ENCODE measurements around the gene MYO9B.

GRCh38 chr19:17060802-17061201 is 14.8 kb upstream of the MYO9B start:
- TF ChIP-seq, protein P1, sequence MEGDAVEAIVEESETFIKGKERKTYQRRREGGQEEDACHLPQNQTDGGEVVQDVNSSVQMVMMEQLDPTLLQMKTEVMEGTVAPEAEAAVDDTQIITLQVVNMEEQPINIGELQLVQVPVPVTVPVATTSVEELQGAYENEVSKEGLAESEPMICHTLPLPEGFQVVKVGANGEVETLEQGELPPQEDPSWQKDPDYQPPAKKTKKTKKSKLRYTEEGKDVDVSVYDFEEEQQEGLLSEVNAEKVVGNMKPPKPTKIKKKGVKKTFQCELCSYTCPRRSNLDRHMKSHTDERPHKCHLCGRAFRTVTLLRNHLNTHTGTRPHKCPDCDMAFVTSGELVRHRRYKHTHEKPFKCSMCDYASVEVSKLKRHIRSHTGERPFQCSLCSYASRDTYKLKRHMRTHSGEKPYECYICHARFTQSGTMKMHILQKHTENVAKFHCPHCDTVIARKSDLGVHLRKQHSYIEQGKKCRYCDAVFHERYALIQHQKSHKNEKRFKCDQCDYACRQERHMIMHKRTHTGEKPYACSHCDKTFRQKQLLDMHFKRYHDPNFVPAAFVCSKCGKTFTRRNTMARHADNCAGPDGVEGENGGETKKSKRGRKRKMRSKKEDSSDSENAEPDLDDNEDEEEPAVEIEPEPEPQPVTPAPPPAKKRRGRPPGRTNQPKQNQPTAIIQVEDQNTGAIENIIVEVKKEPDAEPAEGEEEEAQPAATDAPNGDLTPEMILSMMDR (IDR thresholded peaks at IDR 0.05; ENCODE audit: low read depth, low read length, poor library complexity, severe bottlenecking) = no peak
- TF ChIP-seq EZH2phosphoT487 (IDR thresholded peaks at IDR 0.05; ENCODE audit: borderline replicate concordance, low read length) = no peak
